HCT116 (cell line): ENCODE measurements around the gene LXN. TPM values are rescaled to one million over a fixed set of nuclear protein-coding genes. Genes with fewer than 3 reads are reported as not detected.

Source experiments
- ATAC-seq: fragments of 200-7000 bp; cut with Tn5 transposase; 2 replicates; pipeline ENCODE4 v1.9.1; 2020; ENCODE audit warnings: mild to moderate bottlenecking, moderate library complexity
- BruUV-seq: library from RNA; stranded (reverse); fragments of 400-500 nt; replicated peaks from 2 replicates; lab custom pipeline; 2021; lab: Mats Ljungman, UMichigan
- CTCF ChIA-PET: fragments of 300-600 bp; sonication (Branson Sonifier 250); formaldehyde crosslinking; loops from one replicate; lab custom pipeline; 2021; ENCODE audit warnings: antibody characterized with exemption; lab: Charles Lee
- POLR2A ChIA-PET: fragments of 300-600, 350-600 bp; sonication (Branson Sonifier 250); formaldehyde crosslinking; loops from one replicate; lab custom pipeline; 2021; ENCODE audit warnings: antibody characterized with exemption; lab: Charles Lee
- RAD21 ChIA-PET, 2 experiments: fragments of 300-600 bp; sonication (Branson Sonifier 250); formaldehyde crosslinking; loops; one replicate each; lab custom pipeline; 2023; ENCODE audit warnings: low total read pairs in 2 of 2; ENCODE audit not compliant: uncharacterized antibody in 2 of 2, unreplicated experiment in 2 of 2, low non-redundant PET in 1 of 2; lab: Charles Lee
- DNase-seq: peaks from one replicate; pipeline ENCODE4 v3.0.0-alpha.2; 2010; ENCODE audit warnings: low read depth, low spot score
- H2AFZ ChIP-seq: fragments of 200-600 bp; shearing (Covaris generic), sonication (generic); 2 replicates; pipeline ENCODE4 v1.6.1; 2017; ENCODE audit warnings: low read depth, mixed run types, mixed read lengths, antibody characterized with exemption, low read length; ENCODE audit not compliant: poor library complexity, severe bottlenecking
- H3K27ac ChIP-seq: 2 replicates; pipeline ENCODE4 v1.5.1; 2012; ENCODE audit warnings: low read depth, low read length
- H3K27me3 ChIP-seq: fragments of 200-600 bp; sonication (generic); 2 replicates; pipeline ENCODE4 v1.6.1; 2016; ENCODE audit warnings: mixed run types, low read length, mixed read lengths; ENCODE audit not compliant: insufficient read depth
- H3K36me3 ChIP-seq, 2 experiments: fragments of 200-500 bp in 1 of 2; fragments of 200-600 bp in 1 of 2; sonication (Bioruptor generic) in 1 of 2; sonication (generic) in 1 of 2; 2 replicates each; pipeline versions ENCODE4 v1.5.1 to v1.6.1; 2014 to 2016; ENCODE audit warnings: low read length in 2 of 2, inconsistent platforms in 1 of 2, mixed read lengths in 1 of 2, mixed run types in 1 of 2; ENCODE audit not compliant: insufficient read depth in 2 of 2, control insufficient read depth in 1 of 2
- H3K4me1 ChIP-seq, 2 experiments: fragments of 200-600 bp in 1 of 2; sonication (generic) in 1 of 2; 2 replicates each; pipeline versions ENCODE4 v1.5.1 to v1.6.1; 2012 to 2017; ENCODE audit warnings: low read length in 2 of 2, inconsistent platforms in 1 of 2, mild to moderate bottlenecking in 1 of 2, mixed read lengths in 1 of 2, mixed run types in 1 of 2, moderate library complexity in 1 of 2; ENCODE audit not compliant: insufficient read depth in 2 of 2, control insufficient read depth in 1 of 2
- H3K4me2 ChIP-seq: fragments of 200-600 bp; sonication (generic); 2 replicates; pipeline ENCODE4 v1.6.1; 2017; ENCODE audit warnings: mixed run types, low read length, mixed read lengths
- H3K4me3 ChIP-seq, 2 experiments: fragments of 200-600 bp in 1 of 2; sonication (generic) in 1 of 2; replicated peaks in 1 of 2; 2 replicates each; pipeline ENCODE4 v1.5.1; 2011 to 2016; ENCODE audit warnings: low read length in 2 of 2, control low read depth in 1 of 2, low read depth in 1 of 2, mild to moderate bottlenecking in 1 of 2, mixed read lengths in 1 of 2, mixed run types in 1 of 2
- H3K79me2 ChIP-seq: fragments of 200-600 bp; sonication (generic); 2 replicates; pipeline ENCODE4 v1.6.1; 2017; ENCODE audit warnings: mild to moderate bottlenecking, mixed run types, low read length, moderate library complexity, mixed read lengths; ENCODE audit not compliant: insufficient read depth
- H3K9ac ChIP-seq: fragments of 200-600 bp; sonication (generic); 2 replicates; pipeline ENCODE4 v1.6.1; 2016; ENCODE audit warnings: low read length, mixed read lengths
- H3K9me2 ChIP-seq: fragments of 200-600 bp; sonication (generic), shearing (Covaris generic); 2 replicates; pipeline ENCODE4 v1.6.1; 2017; ENCODE audit warnings: mixed run types, mild to moderate bottlenecking, moderate library complexity; ENCODE audit not compliant: insufficient read depth
- H3K9me3 ChIP-seq, 2 experiments: fragments of 200-500 bp in 1 of 2; fragments of 200-600 bp in 1 of 2; sonication (Bioruptor generic) in 1 of 2; sonication (generic) in 1 of 2; 2 replicates each; pipeline ENCODE4 v1.6.1; 2014 to 2017; ENCODE audit warnings: low read length in 2 of 2, mixed read lengths in 2 of 2, inconsistent platforms in 1 of 2, low read depth in 1 of 2, mild to moderate bottlenecking in 1 of 2, mixed run types in 1 of 2, moderate library complexity in 1 of 2; ENCODE audit not compliant: control insufficient read depth in 1 of 2, insufficient read depth in 1 of 2
- H4K20me1 ChIP-seq: fragments of 200-600 bp; sonication (generic), shearing (Covaris generic); 2 replicates; pipeline ENCODE4 v1.6.1; 2017; ENCODE audit warnings: mixed run types, mild to moderate bottlenecking, moderate library complexity; ENCODE audit not compliant: insufficient read depth
- CBX3 ChIP-seq: IDR thresholded peaks from 2 replicates; pipeline ENCODE4 v1.6.1; 2012; ENCODE audit warnings: low read depth
- CEBPB ChIP-seq: IDR thresholded peaks from 2 replicates; pipeline ENCODE4 v1.6.1; 2012; ENCODE audit warnings: low read depth
- EGR1 ChIP-seq: IDR thresholded peaks from 2 replicates; pipeline ENCODE4 v1.6.1; 2012; ENCODE audit warnings: low read depth
- ELF1 ChIP-seq: IDR thresholded peaks from 2 replicates; pipeline ENCODE4 v1.6.1; 2012; ENCODE audit warnings: low read depth, borderline replicate concordance
- EZH2phosphoT487 ChIP-seq: fragments of 200-600 bp; IDR thresholded peaks from 2 replicates; pipeline ENCODE4 v1.6.1; 2018; ENCODE audit warnings: antibody characterized with exemption, borderline replicate concordance
- FOSL1 ChIP-seq: IDR thresholded peaks from 2 replicates; pipeline ENCODE4 v1.6.1; 2012; ENCODE audit warnings: low read depth
- JUND ChIP-seq: IDR thresholded peaks from 2 replicates; pipeline ENCODE4 v1.6.1; 2012
- MAX ChIP-seq: IDR thresholded peaks from 2 replicates; pipeline ENCODE4 v1.6.1; 2012
- POLR2A ChIP-seq: IDR thresholded peaks from 2 replicates; pipeline ENCODE4 v1.7.0; 2011; ENCODE audit warnings: borderline replicate concordance; ENCODE audit not compliant: insufficient read depth, insufficient read length; ENCODE audit errors: extremely low read depth
- SIN3A ChIP-seq: IDR thresholded peaks from 2 replicates; pipeline ENCODE4 v1.6.1; 2012; ENCODE audit warnings: low read depth
- SRF ChIP-seq: IDR thresholded peaks from 2 replicates; pipeline ENCODE4 v1.6.1; 2012; ENCODE audit warnings: low read depth
- TCF7L2 ChIP-seq: IDR thresholded peaks from 2 replicates; pipeline ENCODE4 v1.7.0; 2011; ENCODE audit warnings: borderline replicate concordance, inconsistent platforms; ENCODE audit not compliant: insufficient read depth, insufficient read length; ENCODE audit errors: extremely low read depth
- YY1 ChIP-seq: IDR thresholded peaks from 2 replicates; pipeline ENCODE4 v1.6.1; 2011; ENCODE audit warnings: low read length, low read depth, moderate library complexity, mild to moderate bottlenecking; ENCODE audit not compliant: insufficient replicate concordance; ENCODE audit errors: extremely low read depth
- ZBTB33 ChIP-seq: IDR thresholded peaks from 2 replicates; pipeline ENCODE4 v1.6.1; 2011; ENCODE audit warnings: mild to moderate bottlenecking, low read length, moderate library complexity; ENCODE audit not compliant: insufficient replicate concordance; ENCODE audit errors: extremely low read depth
- ZFX ChIP-seq: fragments of 450-650 bp; IDR thresholded peaks from 2 replicates; pipeline ENCODE4 v1.6.1; 2017
- intact Hi-C: fragments of 100-400 bp; cut with micrococcal nuclease; formaldehyde crosslinking; loops from 2 replicates; pipeline ENCODE4 v1.10.0; 2022
- total RNA-seq: library from RNA; stranded (reverse); gene quantifications from one replicate; pipeline ENCODE4 v1.2.1, GENCODE V29; 2021; ENCODE audit not compliant: unreplicated experiment

LXN gene
- total RNA-seq, 1 experiment from 2014 or later: not detected

DNA sequence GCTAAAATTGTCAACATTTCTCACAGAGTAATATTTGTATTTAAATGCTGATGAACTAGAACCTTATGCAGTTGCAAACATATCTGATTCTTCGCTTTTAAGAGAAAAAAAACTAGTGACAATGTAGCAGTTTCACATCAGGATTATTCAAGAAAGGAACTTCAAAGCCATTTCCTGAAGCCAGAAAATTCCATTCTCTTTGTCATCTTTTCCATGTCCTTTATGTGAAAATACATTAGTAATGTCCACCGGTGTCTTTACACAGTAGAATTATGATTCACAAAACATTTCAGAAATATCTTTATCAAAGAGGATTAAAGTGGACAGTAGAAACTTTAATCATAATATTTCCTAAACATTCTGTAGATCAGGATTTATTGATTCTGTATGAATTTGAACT, 12.7 kb upstream of the LXN start:
- ChIA-PET RAD21 (no interaction called here), CTCF (no interaction called here), POLR2A (no interaction called here)
- no peak overlapping the region for H3K27ac ChIP-seq
- DNase-seq (no peak), ATAC-seq (no peak)
- H3K9ac ChIP-seq: no peak overlapping the region
- H3K4me3 ChIP-seq: no peak overlapping the region
- no peak overlapping the region for H2AFZ ChIP-seq
- no peak overlapping the region for H3K4me2 ChIP-seq
- no peaks in the 10 kb centered on the region for H3K36me3 ChIP-seq
- intact Hi-C loops: no loop called here
- TF ChIP-seq YY1 (no peak), FOSL1 (peak; percentile 20; the same call in 1 of the 2 replicates)
- no peaks in the 10 kb centered on the region for H4K20me1 ChIP-seq
- H3K9me2 ChIP-seq: no peaks in the 10 kb centered on the region
- H3K4me1 ChIP-seq: no peaks in the 10 kb centered on the region; a peak in 1 of 4 replicates
- no peaks in the 10 kb centered on the region for H3K9me3 ChIP-seq
- no peaks in the 10 kb centered on the region for H3K79me2 ChIP-seq
- no TSS peak for BruUV-seq
- no peaks in the 10 kb centered on the region for H3K27me3 ChIP-seq

DNA sequence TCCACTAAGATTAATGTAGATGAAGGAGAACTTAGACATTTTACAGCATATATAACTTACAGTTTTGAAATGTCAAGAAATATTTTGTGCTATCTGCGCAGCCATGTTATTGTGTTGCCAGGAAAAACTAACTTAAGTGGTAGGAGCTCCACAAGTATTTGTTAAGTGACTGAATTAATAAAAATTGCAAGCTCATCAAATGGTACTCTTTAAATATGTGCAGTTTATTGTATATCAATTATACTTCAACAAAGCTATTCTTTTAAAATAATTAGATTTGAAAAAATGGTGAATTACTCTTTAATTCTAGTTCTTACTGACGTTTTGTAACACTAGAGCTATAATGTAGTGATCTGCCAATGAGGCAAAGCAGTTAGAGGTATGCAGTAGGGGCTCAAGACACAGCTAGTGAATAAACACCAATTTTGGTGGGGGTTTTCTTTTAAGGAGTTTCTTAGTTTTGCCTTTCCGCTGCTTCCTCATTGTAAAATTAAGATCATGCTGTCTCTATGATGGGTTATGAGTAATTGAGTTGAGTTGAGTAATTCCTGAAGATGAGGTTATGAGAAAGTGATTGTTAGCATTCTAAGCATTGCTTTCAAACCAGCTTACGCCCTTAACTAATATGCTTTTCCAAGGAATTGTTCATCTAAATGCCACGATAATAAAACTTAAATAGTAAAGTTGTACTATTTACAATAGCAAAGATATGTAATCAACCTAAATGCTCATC, 10.9 kb upstream of the LXN start:
- no peaks in the 10 kb centered on the region for H3K27me3 ChIP-seq
- TF ChIP-seq EZH2phosphoT487: no peak
- no peak for TF ChIP-seq ZFX
- TF ChIP-seq POLR2A: no peak
- TF ChIP-seq FOSL1: no peak
- TF ChIP-seq SIN3A: no peak
- no peak for TF ChIP-seq CEBPB
- no peak for TF ChIP-seq TCF7L2
- TF ChIP-seq YY1: no peak
- TF ChIP-seq SRF: no peak
- TF ChIP-seq ELF1: no peak
- no peak for TF ChIP-seq EGR1
- no peak for TF ChIP-seq MAX
- TF ChIP-seq JUND: no peak
- no peak for TF ChIP-seq ZBTB33
- no peak for TF ChIP-seq CBX3
- H3K9me2 ChIP-seq: no peaks in the 10 kb centered on the region
- no peaks in the 10 kb centered on the region for H4K20me1 ChIP-seq
- H3K9me3 ChIP-seq: no peaks in the 10 kb centered on the region
- RAD21 ChIA-PET: no interaction called here
- no peak overlapping the region for H3K9ac ChIP-seq
- CTCF ChIA-PET: no interaction called here
- no peak overlapping the region for H2AFZ ChIP-seq
- H3K4me3 ChIP-seq: no peak overlapping the region
- intact Hi-C loops: no loop called here
- no peak overlapping the region for H3K27ac ChIP-seq
- no peak for ATAC-seq
- no peak overlapping the region for H3K4me2 ChIP-seq
- H3K4me1 ChIP-seq: peaks cover 0 to 4% of the 10 kb centered on the region in 2 experiments; a peak in 1 of 4 replicates
- no peak for DNase-seq
- H3K79me2 ChIP-seq: no peaks in the 10 kb centered on the region
- 0 out of 4 replicates have a peak, but pooled peaks cover 0 to 4% of the 10 kb centered on the region in 2 experiments for H3K36me3 ChIP-seq
- BruUV-seq: no TSS peak
- POLR2A ChIA-PET: no interaction called here
